HG02870 (cell line): ENCODE results near the gene MAGEB3.

ENCODE experiments used
- ATAC-seq: cut with Tn5 transposase; IDR thresholded peaks from one replicate; pipeline ENCODE4 v1.9.1; 2021; ENCODE audit warnings: mild to moderate bottlenecking, moderate library complexity; ENCODE audit not compliant: unreplicated experiment

The MAGEB3 gene

GRCh38 chrX:30275498-30275897 is 45.0 kb downstream of the MAGEB3 start:
- ATAC-seq, result no peak

GRCh38 chrX:30278365-30278764 is 47.9 kb downstream of the MAGEB3 start:
- ATAC-seq, result no peak

GRCh38 chrX:30280428-30280827 is 50.0 kb downstream of the MAGEB3 start:
- no peak for ATAC-seq

- no peak for ATAC-seq
Measured at GRCh38 chrX:30282527-30282926, 52.1 kb downstream of the MAGEB3 start.

GRCh38 chrX:30283456-30284200 is 53.2 kb downstream of the MAGEB3 start:
- no peak for ATAC-seq
